Spleen (tissue), 7 donors: Measurements from ENCODE around the gene ZBTB48.

Experiments
- POLR2A ChIP-seq, 3 donors: fragments of 450-650 bp; IDR thresholded peaks; one replicate each; pipeline ENCODE4 v1.5.1; 2017; ENCODE audit warnings: antibody characterized with exemption in 3 of 3, mild to moderate bottlenecking in 1 of 3
- TF ChIP-seq, protein P1 (sequence below), 11 experiments: fragments of 200-600 bp in 7 of 11; fragments of 450-650 bp in 4 of 11; sonication (generic) in 4 of 11; IDR thresholded peaks in 8 of 11; conservative IDR thresholded peaks in 3 of 11; 1 replicate in 7 of 11; 2 replicates in 4 of 11; pipeline versions ENCODE4 v1.4.0 to v1.8.0; 2016 to 2021; ENCODE audit warnings: antibody characterized with exemption in 11 of 11, inconsistent platforms in 4 of 11, mild to moderate bottlenecking in 1 of 11
- donor health status: DM: no; HTN: no; CAD: no; lungs with moderate emphysema.
- donor health status: DM: no; HTN: no; CAD: no.
- donor health status: DM: no; HTN: no; CAD: no.

- TF ChIP-seq, protein P1, sequence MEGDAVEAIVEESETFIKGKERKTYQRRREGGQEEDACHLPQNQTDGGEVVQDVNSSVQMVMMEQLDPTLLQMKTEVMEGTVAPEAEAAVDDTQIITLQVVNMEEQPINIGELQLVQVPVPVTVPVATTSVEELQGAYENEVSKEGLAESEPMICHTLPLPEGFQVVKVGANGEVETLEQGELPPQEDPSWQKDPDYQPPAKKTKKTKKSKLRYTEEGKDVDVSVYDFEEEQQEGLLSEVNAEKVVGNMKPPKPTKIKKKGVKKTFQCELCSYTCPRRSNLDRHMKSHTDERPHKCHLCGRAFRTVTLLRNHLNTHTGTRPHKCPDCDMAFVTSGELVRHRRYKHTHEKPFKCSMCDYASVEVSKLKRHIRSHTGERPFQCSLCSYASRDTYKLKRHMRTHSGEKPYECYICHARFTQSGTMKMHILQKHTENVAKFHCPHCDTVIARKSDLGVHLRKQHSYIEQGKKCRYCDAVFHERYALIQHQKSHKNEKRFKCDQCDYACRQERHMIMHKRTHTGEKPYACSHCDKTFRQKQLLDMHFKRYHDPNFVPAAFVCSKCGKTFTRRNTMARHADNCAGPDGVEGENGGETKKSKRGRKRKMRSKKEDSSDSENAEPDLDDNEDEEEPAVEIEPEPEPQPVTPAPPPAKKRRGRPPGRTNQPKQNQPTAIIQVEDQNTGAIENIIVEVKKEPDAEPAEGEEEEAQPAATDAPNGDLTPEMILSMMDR (IDR thresholded peaks at IDR 0.05 in 8 of 11, conservative IDR thresholded peaks at IDR 0.05 in 3 of 11): peak in 3 of 11 experiments; percentile 20 to 32 (median 22)
- TF ChIP-seq POLR2A (IDR thresholded peaks at IDR 0.05): peak; percentile 47 to 90 (median 84)
Measured at GRCh38 chr1:6579374-6580118, at the start of gene ZBTB48.
